ENCODE results near the gene TRMT2A. TPM values are rescaled to one million over a fixed set of nuclear protein-coding genes. Genes with fewer than 3 reads are reported as not detected.

TRMT2A gene
- total and polyA plus RNA-seq, 10 of the 15 experiments (the other 5 are each of a cell fraction or from before 2014, with no cell fraction given) = 0.29 to 97.0 (median 57.9) TPM

GRCh38 chr22:20071524-20071972, 45.5 kb downstream of the TRMT2A start:
- ChIA-PET CTCF (interaction anchor here (0.6 kb wide), 1 partner anchor 97 kb away, joined by 3 read pairs; no protein-coding TSS in a partner anchor), RAD21 (ENCODE audit: unreplicated experiment) (no interaction called here), POLR2A (no interaction called here), SMC1A (ENCODE audit: uncharacterized antibody, unreplicated experiment) (no interaction called here)
- Histone ChIP-seq H3K79me2 (ENCODE audit: control insufficient read depth, insufficient read depth, low read length) (no peaks in the 10 kb centered on the region), H3K4me3 (no peak overlapping the region), H3K9ac (ENCODE audit: control insufficient read depth, insufficient read depth, low read length) (no peak overlapping the region), H3K4me1 (ENCODE audit: control insufficient read depth, insufficient read depth, low read length) (no peaks in the 10 kb centered on the region), H3K27me3 (replicated peaks in 1 of 2; ENCODE audit: control insufficient read depth in 2 of 2, insufficient read depth in 2 of 2, low read length in 1 of 2) (no peaks in the 10 kb centered on the region), H3K9me3 (replicated peaks; ENCODE audit: control insufficient read depth, insufficient read depth, low read length) (no peaks in the 10 kb centered on the region), H3K27ac (ENCODE audit: control insufficient read depth, insufficient read depth) (no peak overlapping the region), H3K36me3 (ENCODE audit: control insufficient read depth in 2 of 2, insufficient read depth in 2 of 2, low read length in 1 of 2) (no peaks in the 10 kb centered on the region), H4K20me1 (ENCODE audit: control insufficient read depth, insufficient read depth) (no peaks in the 10 kb centered on the region), H2AFZ (ENCODE audit: control insufficient read depth, low read depth, low read length) (no peak overlapping the region), H3K4me2 (ENCODE audit: control insufficient read depth, insufficient read depth) (no peak overlapping the region)
- no peak for ATAC-seq
- in situ Hi-C loops (cut with MboI) = no loop called here
- intact Hi-C loops (cut with micrococcal nuclease; ENCODE audit: unreplicated experiment) = loop anchor here (10.0 kb wide), 1 partner anchor 47 kb away; the partner anchor contains the start of gene TANGO2
- TF ChIP-seq ZBTB33 (IDR thresholded peaks at IDR 0.05) = no peak
- TF ChIP-seq IKZF1 (conservative IDR thresholded peaks at IDR 0.05) = no peak
- TF ChIP-seq FOXK2 (IDR thresholded peaks at IDR 0.05) = no peak
- TF ChIP-seq ZNF217 (IDR thresholded peaks at IDR 0.05) = no peak
- no peak for TF ChIP-seq EZH2 (IDR thresholded peaks at IDR 0.05; ENCODE audit: borderline replicate concordance, control insufficient read depth, low read depth, low read length)
- no peak for TF ChIP-seq ZNF592 (IDR thresholded peaks at IDR 0.05)
- TF ChIP-seq PML (IDR thresholded peaks at IDR 0.05; ENCODE audit: low read length) = no peak
- no peak for TF ChIP-seq NR2C2 (IDR thresholded peaks at IDR 0.05; ENCODE audit: borderline replicate concordance, control insufficient read depth, insufficient read length, low read depth)
- TF ChIP-seq HDGF (IDR thresholded peaks at IDR 0.05) = no peak
- TF ChIP-seq CHD2 (IDR thresholded peaks at IDR 0.05; ENCODE audit: borderline replicate concordance, low read depth, low read length) = no peak
- no peak for TF ChIP-seq YBX1 (IDR thresholded peaks at IDR 0.05)
- TF ChIP-seq MTA3 (IDR thresholded peaks at IDR 0.05; ENCODE audit: borderline replicate concordance, low read length) = no peak
- no peak for TF ChIP-seq PAX8 (IDR thresholded peaks at IDR 0.05)
- TF ChIP-seq ETV6 (conservative IDR thresholded peaks at IDR 0.05 in 1 of 2, IDR thresholded peaks at IDR 0.05 in 1 of 2; ENCODE audit: borderline replicate concordance in 1 of 2, low read depth in 1 of 2) = no peak
- TF ChIP-seq PBX3 (IDR thresholded peaks at IDR 0.05; ENCODE audit: insufficient replicate concordance, low read depth, low read length) = no peak
- WGBS (ENCODE audit: insufficient coverage, insufficient replicate concordance, low lambda C conversion rate, missing lambda C conversion rate) = 66% methylated on average over 8 of the region's 8 CpGs
- BruUV-seq (replicated peaks) = no TSS peak
- DNase-seq (ENCODE audit: low read depth, low spot score) = no peak
- FAIRE-seq = no peak

Data from GM12878 (cell line).